NCI-H226 (cell line): ENCODE data around the gene P4HTM.
A peak's percentile ranks its signal among the peaks of the same experiment; 100 is the strongest.

Source experiments
- DNase-seq: peaks from one replicate; pipeline ENCODE4 v3.0.0-alpha.2; 2015

The P4HTM gene

GRCh38 chr3:49025793-49026520, 35.9 kb downstream of the P4HTM start:
- no peak for DNase-seq

GRCh38 chr3:49026536-49026935, 36.5 kb downstream of the P4HTM start:
- DNase-seq: no peak

GRCh38 chr3:49027634-49028033, 37.6 kb downstream of the P4HTM start:
- no peak for DNase-seq

- no peak for DNase-seq
Measured at GRCh38 chr3:49028298-49028672, 38.2 kb downstream of the P4HTM start.

- DNase-seq: peak; percentile 84
Measured at GRCh38 chr3:49028673-49029562, 38.9 kb downstream of the P4HTM start, which contains the start of gene IMPDH2. Gene IMPDH2, minus strand, starts transcription at chr3:49029398. Its CDS starts 48 bp downstream, at chr3:49029350.

- DNase-seq: no peak
Measured at GRCh38 chr3:49029563-49029884, 39.5 kb downstream of the P4HTM start.

GRCh38 chr3:49030321-49030720, 40.3 kb downstream of the P4HTM start:
- no peak for DNase-seq

- peak; percentile 74 for DNase-seq
Measured at GRCh38 chr3:49032646-49033304, 42.7 kb downstream of the P4HTM start.

- no peak for DNase-seq
Measured at GRCh38 chr3:49034650-49035049, 44.6 kb downstream of the P4HTM start.

- DNase-seq: no peak
Measured at GRCh38 chr3:49035281-49035680, 45.2 kb downstream of the P4HTM start.

GRCh38 chr3:49053543-49053942, 63.5 kb downstream of the P4HTM start:
- no peak for DNase-seq

GRCh38 chr3:49054344-49054862, 64.4 kb downstream of the P4HTM start:
- DNase-seq: no peak
